Head of caudate nucleus (tissue), 42 donors: ENCODE results near the gene DNMT3A.
A peak's percentile ranks its signal among the peaks of the same experiment; 100 is the strongest.

Experiments used
- DNase-seq, 42 donors: peaks; one replicate each; pipeline versions ENCODE4 v3.0.0 to v3.0.0-alpha.2; 2020 to 2021; ENCODE audit warnings: mixed read lengths in 7 of 42
- intact Hi-C: fragments of 100-400 bp; cut with DNase I; formaldehyde crosslinking; loops from one replicate; pipeline ENCODE4 v1.15.0; 2022

Gene DNMT3A

GRCh38 chr2:25301453-25302352, 40.0 kb downstream of the DNMT3A start:
- intact Hi-C loops = no loop called here
- peak in 1 of 42 donors; percentile 32 for DNase-seq

- no peak for DNase-seq
- intact Hi-C loops = no loop called here
These were observed 41.7 kb downstream of the DNMT3A start for GRCh38 chr2:25300001-25300400.

- intact Hi-C loops = no loop called here
- no peak for DNase-seq
These were observed 42.8 kb downstream of the DNMT3A start for GRCh38 chr2:25298776-25299431.

- intact Hi-C loops = no loop called here
These were observed 44.0 kb downstream of the DNMT3A start for GRCh38 chr2:25297738-25298137.

GRCh38 chr2:25295621-25296020, 46.1 kb downstream of the DNMT3A start:
- peak in 1 of 42 donors; percentile 3 for DNase-seq
- intact Hi-C loops = no loop called here

More at GRCh38 chr2:25297738-25298137, 44.0 kb downstream of the DNMT3A start:
- DNase-seq = no peak

GRCh38 chr2:25294573-25295462, 46.9 kb downstream of the DNMT3A start:
- intact Hi-C loops = no loop called here
- peak; percentile 51 to 87 (median 76) for DNase-seq

GRCh38 chr2:25293958-25294562, 47.7 kb downstream of the DNMT3A start:
- intact Hi-C loops = no loop called here

GRCh38 chr2:25293145-25293544, 48.6 kb downstream of the DNMT3A start:
- peak in 1 of 42 donors; percentile 40 for DNase-seq
- intact Hi-C loops = no loop called here

More at GRCh38 chr2:25293958-25294562, 47.7 kb downstream of the DNMT3A start:
- DNase-seq = peak in 2 of 42 donors; percentile 52 to 66

- intact Hi-C loops = no loop called here
- no peak for DNase-seq
These were observed 49.3 kb downstream of the DNMT3A start for GRCh38 chr2:25292408-25292807.

GRCh38 chr2:25290811-25291495, 50.8 kb downstream of the DNMT3A start:
- intact Hi-C loops = no loop called here
- DNase-seq = no peak

GRCh38 chr2:25286723-25287483, 54.8 kb downstream of the DNMT3A start:
- intact Hi-C loops = no loop called here
- no peak for DNase-seq

- peak in 9 of 42 donors; percentile 34 to 66 (median 42) for DNase-seq
- intact Hi-C loops = no loop called here
These were observed 55.7 kb downstream of the DNMT3A start for GRCh38 chr2:25286025-25286400.

- intact Hi-C loops = no loop called here
- DNase-seq = no peak
These were observed 56.3 kb downstream of the DNMT3A start for GRCh38 chr2:25285265-25286024.

GRCh38 chr2:25284756-25285155, 57.0 kb downstream of the DNMT3A start:
- intact Hi-C loops = no loop called here
- no peak for DNase-seq

- peak in 2 of 42 donors; percentile 25 to 37 for DNase-seq
- intact Hi-C loops = no loop called here
These were observed 57.8 kb downstream of the DNMT3A start for GRCh38 chr2:25283921-25284320.

- intact Hi-C loops = no loop called here
- no peak for DNase-seq
These were observed 59.8 kb downstream of the DNMT3A start for GRCh38 chr2:25281941-25282340.

- intact Hi-C loops = no loop called here
- peak in 2 of 42 donors; percentile 10 to 57 for DNase-seq
These were observed 60.2 kb downstream of the DNMT3A start for GRCh38 chr2:25281522-25281921.
